ENCODE measurements around the gene OR1Q1. TPM values are rescaled to one million over a fixed set of nuclear protein-coding genes. Genes with fewer than 3 reads are reported as not detected.

OR1Q1 gene
- total and polyA plus RNA-seq, 2 of the 8 experiments (the other 6 are each of a cell fraction or from before 2014, with no cell fraction given): not detected

DNA sequence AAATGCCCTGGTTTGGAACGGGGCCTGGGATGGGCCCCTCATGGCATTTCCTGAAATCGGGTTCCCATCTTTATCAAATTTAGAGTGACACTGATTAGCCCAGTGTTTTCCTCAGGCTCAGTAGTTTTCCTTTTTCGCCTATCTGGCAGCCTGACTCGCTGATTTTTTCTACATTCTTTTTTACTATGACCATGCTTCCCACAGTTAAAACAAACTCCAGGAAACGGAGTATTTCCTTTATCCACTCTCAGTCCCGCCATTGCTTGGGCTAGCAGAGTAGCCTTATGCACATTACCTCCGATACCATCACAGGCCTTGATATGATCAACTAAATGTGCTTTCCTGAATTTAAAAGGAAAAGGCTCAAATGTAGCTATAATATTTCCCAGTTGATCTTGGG lies 5.5 kb downstream of the OR1Q1 start:
- Histone ChIP-seq H3K23me2 (ENCODE audit: low read depth, low read length) (no peaks in the 10 kb centered on the region), H3K27ac (ENCODE audit: low read depth, low read length) (no peak overlapping the region), H4K20me1 (replicated peaks in 1 of 2; ENCODE audit: control insufficient read depth in 1 of 2, insufficient read depth in 2 of 2, low read length in 2 of 2) (no peaks in the 10 kb centered on the region), H2AFZ (ENCODE audit: low read length) (no peak overlapping the region), H4K8ac (ENCODE audit: extremely low read depth, insufficient read depth, low read length) (no peak overlapping the region), H2BK120ac (replicated peaks; ENCODE audit: low read depth, low read length) (no peak overlapping the region), H3K4me1 (replicated peaks in 1 of 4; ENCODE audit: control insufficient read depth in 3 of 4, insufficient read depth in 4 of 4, low read length in 3 of 4) (no peaks in the 10 kb centered on the region), H3K14ac (ENCODE audit: insufficient read length) (no peak overlapping the region), H3K18ac (ENCODE audit: extremely low read depth, low read length) (no peak overlapping the region), H3K23ac (ENCODE audit: insufficient read length) (no peak overlapping the region), H2BK5ac (ENCODE audit: low read depth, low read length) (no peak overlapping the region), H3K9me3 (ENCODE audit: insufficient read depth in 2 of 2, low read depth in 1 of 2, low read length in 1 of 2) (peaks cover 37 to 56% of the 10 kb centered on the region in 2 experiments), H3K79me2 (ENCODE audit: control insufficient read depth in 1 of 2, insufficient read depth in 2 of 2, low read length in 2 of 2) (no peaks in the 10 kb centered on the region), H2BK12ac (ENCODE audit: low read depth, low read length) (no peak overlapping the region), H2AK5ac (ENCODE audit: low read depth, low read length) (no peak overlapping the region), H3K56ac (replicated peaks; ENCODE audit: insufficient read length, low read depth, low read length) (no peak overlapping the region), H3K4me2 (ENCODE audit: insufficient read depth in 1 of 2, low read depth in 2 of 2, low read length in 2 of 2) (no peak overlapping the region), H2BK20ac (ENCODE audit: low read length) (no peak overlapping the region), H4K91ac (replicated peaks; ENCODE audit: insufficient read length, low read length) (no peak overlapping the region), H3K27me3 (replicated peaks in 1 of 4; ENCODE audit: control insufficient read depth in 3 of 4, extremely low read depth in 1 of 4, insufficient read depth in 3 of 4, low read length in 3 of 4) (no peaks in the 10 kb centered on the region), H3K4ac (replicated peaks; ENCODE audit: insufficient read length, low read depth, low read length) (no peak overlapping the region), H3K36me3 (ENCODE audit: control insufficient read depth in 2 of 4, insufficient read depth in 4 of 4, low read length in 3 of 4) (no peaks in the 10 kb centered on the region), H2BK15ac (ENCODE audit: low read length) (no peak overlapping the region), H3K79me1 (ENCODE audit: low read depth, low read length) (no peaks in the 10 kb centered on the region), H4K5ac (ENCODE audit: insufficient read length, low read depth, low read length) (no peak overlapping the region), H3K4me3 (ENCODE audit: extremely low read depth in 1 of 4, insufficient read depth in 2 of 4, low read depth in 3 of 4, low read length in 4 of 4) (no peak overlapping the region), H3K9ac (replicated peaks in 1 of 4; ENCODE audit: extremely low read depth in 1 of 4, low read depth in 3 of 4, low read length in 3 of 4) (no peak overlapping the region)
- FAIRE-seq (no peak), DNase-seq (ENCODE audit: low read depth in 1 of 2, low spot score in 2 of 2) (no peak)
- WGBS, 2 experiments (ENCODE audit: extremely low coverage in 1 of 2, insufficient coverage in 1 of 2, insufficient read length in 1 of 2, insufficient replicate concordance in 2 of 2, low coverage in 1 of 2, low lambda C conversion rate in 2 of 2, missing lambda C conversion rate in 1 of 2): 71% methylated on average over 7 of the region's 7 CpGs; no CpG with 5 or more reads in 1 of the 2 experiments
- CTCF ChIA-PET (ENCODE audit: partially characterized antibody): no interaction called here
- POLR2A ChIA-PET (ENCODE audit: partially characterized antibody): no interaction called here
- no peak for TF ChIP-seq FOSL1 (IDR thresholded peaks at IDR 0.05; ENCODE audit: insufficient read depth, low read depth, low read length)
- no peak for TF ChIP-seq RNF2 (IDR thresholded peaks at IDR 0.05; ENCODE audit: borderline replicate concordance, low read depth, low read length, missing control alignments, poor library complexity, severe bottlenecking)
- TF ChIP-seq NANOG (IDR thresholded peaks at IDR 0.05; ENCODE audit: insufficient read depth, low read depth, low read length, poor library complexity, severe bottlenecking): no peak
- no peak for TF ChIP-seq CEBPB (IDR thresholded peaks at IDR 0.05; ENCODE audit: low read depth, low read length)
- no peak for TF ChIP-seq GABPA (IDR thresholded peaks at IDR 0.05; ENCODE audit: borderline replicate concordance, insufficient read depth, low read length)
- no peak for TF ChIP-seq CBX5 (IDR thresholded peaks at IDR 0.05; ENCODE audit: low read depth, low read length)
- no peak for TF ChIP-seq KDM4A (IDR thresholded peaks at IDR 0.05; ENCODE audit: low read depth, low read length, severe bottlenecking)
- no peak for TF ChIP-seq SIN3A (conservative IDR thresholded peaks at IDR 0.05 in 1 of 2, IDR thresholded peaks at IDR 0.05 in 1 of 2; ENCODE audit: low read depth in 1 of 2, low read length in 2 of 2)
- TF ChIP-seq JUND (IDR thresholded peaks at IDR 0.05; ENCODE audit: low read length): no peak
- TF ChIP-seq TCF12 (IDR thresholded peaks at IDR 0.05; ENCODE audit: low read depth, low read length): no peak
- no peak for TF ChIP-seq RBBP5 (IDR thresholded peaks at IDR 0.05; ENCODE audit: borderline replicate concordance, low read depth, low read length)
- no peak for TF ChIP-seq HDAC6 (IDR thresholded peaks at IDR 0.05; ENCODE audit: low read depth, low read length)
- TF ChIP-seq CREB1 (IDR thresholded peaks at IDR 0.05): no peak
- TF ChIP-seq KDM5A (IDR thresholded peaks at IDR 0.05; ENCODE audit: low read length): no peak
- TF ChIP-seq RXRA (IDR thresholded peaks at IDR 0.05; ENCODE audit: insufficient read depth, low read depth, low read length): no peak
